ENCODE results near the gene SIRT6. TPM values are rescaled to one million over a fixed set of nuclear protein-coding genes. Genes with fewer than 3 reads are reported as not detected.

SIRT6 gene
- total and polyA plus RNA-seq, 5 donors from 2014 or later: 1.7 to 34.2 (median 4.0) TPM

Other genes with a start within 250 kb of the SIRT6 start
- not detected for gene NMRK2, start 249.5 kb downstream of the SIRT6 start, total RNA-seq
- not detected for gene NMRK2, start 249.5 kb downstream of the SIRT6 start, polyA plus RNA-seq
- gene DAPK3, start 211.5 kb downstream of the SIRT6 start, total RNA-seq: 42.3 TPM
- gene DAPK3, start 211.5 kb downstream of the SIRT6 start, polyA plus RNA-seq: 10 to 100 TPM; 20.7 to 31.3 (median 24.6) TPM
- gene EEF2, start 197.1 kb downstream of the SIRT6 start, total RNA-seq: 2,369 TPM
- gene EEF2, start 197.1 kb downstream of the SIRT6 start, polyA plus RNA-seq: 100 to 1,000 TPM; 564 to 602 (median 587) TPM
- gene PIAS4, start 174.8 kb downstream of the SIRT6 start, total RNA-seq: 25.4 TPM
- 10 to 100 TPM in 1 of 4 donors, 1 to 10 TPM in 3; 4.1 to 10.4 (median 4.4) TPM for gene PIAS4, start 174.8 kb downstream of the SIRT6 start, polyA plus RNA-seq
- gene ZBTB7A, start 115.7 kb downstream of the SIRT6 start, total RNA-seq: 50.5 TPM
- gene ZBTB7A, start 115.7 kb downstream of the SIRT6 start, polyA plus RNA-seq: 10 to 100 TPM; 19.6 to 30.4 (median 23.7) TPM
- 98.2 TPM for gene MAP2K2, start 58.4 kb downstream of the SIRT6 start, total RNA-seq
- 10 to 100 TPM; 38.5 to 70.2 (median 56.6) TPM for gene MAP2K2, start 58.4 kb downstream of the SIRT6 start, polyA plus RNA-seq
- not detected for gene CREB3L3, start 28.9 kb downstream of the SIRT6 start, total RNA-seq
- gene CREB3L3, start 28.9 kb downstream of the SIRT6 start, polyA plus RNA-seq: under 1 TPM in 1 of 4 donors, not detected in 3; 0.07 TPM
- gene ANKRD24, start 126 bp upstream of the SIRT6 start, total RNA-seq: 1.5 TPM
- under 1 TPM in 3 of 4 donors, not detected in 1; 0.12 to 0.53 (median 0.26) TPM for gene ANKRD24, start 126 bp upstream of the SIRT6 start, polyA plus RNA-seq
- not detected for gene EBI3, start 47.0 kb upstream of the SIRT6 start, total RNA-seq
- under 1 TPM in 2 of 4 donors, not detected in 2; 0.24 to 0.57 TPM for gene EBI3, start 47.0 kb upstream of the SIRT6 start, polyA plus RNA-seq
- 37.7 TPM for gene YJU2, start 64.5 kb upstream of the SIRT6 start, total RNA-seq
- gene YJU2, start 64.5 kb upstream of the SIRT6 start, polyA plus RNA-seq: 10 to 100 TPM; 24.8 to 34.1 (median 28.2) TPM
- gene SHD, start 96.7 kb upstream of the SIRT6 start, total RNA-seq: not detected
- gene SHD, start 96.7 kb upstream of the SIRT6 start, polyA plus RNA-seq: not detected
- 4.8 TPM for gene TMIGD2, start 119.8 kb upstream of the SIRT6 start, total RNA-seq
- gene TMIGD2, start 119.8 kb upstream of the SIRT6 start, polyA plus RNA-seq: 10 to 100 TPM in 2 of 4 donors, 1 to 10 TPM in 2; 4.8 to 17.1 (median 11.1) TPM
- gene FSD1, start 122.0 kb upstream of the SIRT6 start, total RNA-seq: 1.0 TPM
- gene FSD1, start 122.0 kb upstream of the SIRT6 start, polyA plus RNA-seq: 1 to 10 TPM in 1 of 4 donors, under 1 TPM in 1, not detected in 2; 0.76 to 1.6 TPM
- 2.2 TPM for gene STAP2, start 156.3 kb upstream of the SIRT6 start, total RNA-seq
- 1 to 10 TPM; 1.6 to 3.0 (median 2.4) TPM for gene STAP2, start 156.3 kb upstream of the SIRT6 start, polyA plus RNA-seq
- 12.2 TPM for gene MPND, start 161.0 kb upstream of the SIRT6 start, total RNA-seq
- 1 to 10 TPM; 4.9 to 7.2 (median 5.7) TPM for gene MPND, start 161.0 kb upstream of the SIRT6 start, polyA plus RNA-seq
- gene SH3GL1, start 218.0 kb upstream of the SIRT6 start, total RNA-seq: 54.0 TPM
- 10 to 100 TPM; 13.4 to 23.0 (median 17.6) TPM for gene SH3GL1, start 218.0 kb upstream of the SIRT6 start, polyA plus RNA-seq
- gene CHAF1A, start 220.1 kb upstream of the SIRT6 start, total RNA-seq: 28.9 TPM
- 1 to 10 TPM; 2.6 to 5.5 (median 3.6) TPM for gene CHAF1A, start 220.1 kb upstream of the SIRT6 start, polyA plus RNA-seq